ENCODE measurements around the gene NECTIN2.

- TF ChIP-seq POLR2A (IDR thresholded peaks at IDR 0.05) = no peak
- no peak for TF ChIP-seq CTCF (IDR thresholded peaks at IDR 0.05)
- TF ChIP-seq POLR2AphosphoS5 (IDR thresholded peaks at IDR 0.05) = no peak
Observed at GRCh38 chr19:44803442-44804428, 42.4 kb upstream of the NECTIN2 start.

All from suprapubic skin (tissue), 4 donors.